Measurements from ENCODE around the gene SMPX. TPM values are rescaled to one million over a fixed set of nuclear protein-coding genes. Genes with fewer than 3 reads are reported as not detected.

The SMPX gene
- total and polyA plus RNA-seq, 2 of the 4 experiments (the other 2 are of a cell fraction): not detected

DNA sequence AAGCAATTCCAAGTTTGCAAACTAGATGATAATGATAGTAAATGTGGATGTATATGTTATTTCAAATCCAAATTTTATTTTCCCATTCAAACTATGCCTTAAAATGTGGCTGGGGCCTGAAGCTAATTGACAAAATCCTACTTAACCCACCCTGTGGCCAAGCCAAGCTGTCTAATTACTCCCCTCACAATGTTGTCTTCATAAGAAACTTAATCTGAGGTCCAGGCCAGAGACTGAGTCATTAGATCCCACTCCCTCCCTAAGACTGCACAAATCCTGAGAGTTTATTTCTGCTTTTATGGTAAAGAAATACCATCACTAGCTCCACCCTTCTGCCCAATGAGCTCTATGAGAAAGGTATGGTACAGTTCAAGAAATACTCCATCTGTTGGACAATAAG, 16.6 kb downstream of the SMPX start:
- Histone ChIP-seq H2AK9ac (replicated peaks; ENCODE audit: low read depth, low read length, poor library complexity) (no peak overlapping the region), H3K27ac (ENCODE audit: insufficient read depth, low read length) (no peak overlapping the region), H3K9me3 (ENCODE audit: control insufficient read depth, insufficient read depth, low read length) (no peaks in the 10 kb centered on the region), H2BK15ac (ENCODE audit: low read depth, low read length) (no peak overlapping the region), H2AFZ (replicated peaks; ENCODE audit: low read length, poor library complexity) (no peak overlapping the region), H3K27me3 (ENCODE audit: control insufficient read depth, insufficient read depth, low read length) (peaks cover 6% of the 10 kb centered on the region), H3K14ac (replicated peaks; ENCODE audit: low read depth, low read length) (no peak overlapping the region), H2BK20ac (ENCODE audit: low read depth, low read length) (no peak overlapping the region), H2BK5ac (ENCODE audit: low read depth, low read length, poor library complexity, severe bottlenecking) (no peak overlapping the region), H3K9ac (ENCODE audit: low read depth, low read length) (no peak overlapping the region), H2AK5ac (ENCODE audit: low read depth, low read length) (no peak overlapping the region), H3K4ac (ENCODE audit: low read depth, low read length) (no peak overlapping the region), H4K8ac (ENCODE audit: low read depth in 2 of 2, low read length in 2 of 2) (no peak overlapping the region), H3K4me2 (ENCODE audit: low read depth, low read length) (no peak overlapping the region), H4K91ac (ENCODE audit: insufficient read depth, low read depth, low read length) (no peak overlapping the region), H3K79me1 (ENCODE audit: low read depth in 1 of 2, low read length in 2 of 2) (no peaks in the 10 kb centered on the region), H3K36me3 (ENCODE audit: control insufficient read depth, insufficient read depth, low read length) (no peaks in the 10 kb centered on the region), H3K4me3 (ENCODE audit: insufficient read depth, low read depth, low read length) (no peak overlapping the region), H3K56ac (ENCODE audit: extremely low read depth, insufficient read depth, low read length) (no peak overlapping the region), H3K9me1 (ENCODE audit: insufficient read depth, low read length) (no peaks in the 10 kb centered on the region), H4K5ac (ENCODE audit: low read depth, low read length) (no peak overlapping the region), H4K20me1 (ENCODE audit: insufficient read depth, low read length) (no peaks in the 10 kb centered on the region), H3K18ac (ENCODE audit: low read depth, low read length) (no peak overlapping the region), H3K4me1 (ENCODE audit: control insufficient read depth, insufficient read depth, low read length) (no peaks in the 10 kb centered on the region), H2BK120ac (ENCODE audit: low read depth, low read length) (no peak overlapping the region), H3K23ac (ENCODE audit: low read depth, low read length) (no peak overlapping the region)
- intact Hi-C loops (cut with micrococcal nuclease): loop anchor here (10.0 kb wide), 2 partner anchors 233 to 257 kb away; no protein-coding TSS in a partner anchor
- dilution Hi-C loops (cut with HindIII; ENCODE audit: low sequenced_read_pairs, unreplicated experiment): no loop called here
- no peak for TF ChIP-seq POLR2A (IDR thresholded peaks at IDR 0.05; ENCODE audit: low read depth, low read length)
- TF ChIP-seq FOS (IDR thresholded peaks at IDR 0.05; ENCODE audit: low read depth, low read length): no peak
- no peak for TF ChIP-seq SMC3 (IDR thresholded peaks at IDR 0.05; ENCODE audit: low read depth, low read length)
- no peak for TF ChIP-seq CEBPB (IDR thresholded peaks at IDR 0.05; ENCODE audit: low read depth, low read length)
- TF ChIP-seq NFE2L2 (IDR thresholded peaks at IDR 0.05; ENCODE audit: low read depth, low read length): no peak
- no peak for TF ChIP-seq BHLHE40 (IDR thresholded peaks at IDR 0.05; ENCODE audit: low read depth, low read length)
- TF ChIP-seq RFX5 (IDR thresholded peaks at IDR 0.05; ENCODE audit: low read depth, low read length): no peak
- TF ChIP-seq MAZ (IDR thresholded peaks at IDR 0.05; ENCODE audit: borderline replicate concordance, low read depth, low read length): no peak
- TF ChIP-seq, protein P1, sequence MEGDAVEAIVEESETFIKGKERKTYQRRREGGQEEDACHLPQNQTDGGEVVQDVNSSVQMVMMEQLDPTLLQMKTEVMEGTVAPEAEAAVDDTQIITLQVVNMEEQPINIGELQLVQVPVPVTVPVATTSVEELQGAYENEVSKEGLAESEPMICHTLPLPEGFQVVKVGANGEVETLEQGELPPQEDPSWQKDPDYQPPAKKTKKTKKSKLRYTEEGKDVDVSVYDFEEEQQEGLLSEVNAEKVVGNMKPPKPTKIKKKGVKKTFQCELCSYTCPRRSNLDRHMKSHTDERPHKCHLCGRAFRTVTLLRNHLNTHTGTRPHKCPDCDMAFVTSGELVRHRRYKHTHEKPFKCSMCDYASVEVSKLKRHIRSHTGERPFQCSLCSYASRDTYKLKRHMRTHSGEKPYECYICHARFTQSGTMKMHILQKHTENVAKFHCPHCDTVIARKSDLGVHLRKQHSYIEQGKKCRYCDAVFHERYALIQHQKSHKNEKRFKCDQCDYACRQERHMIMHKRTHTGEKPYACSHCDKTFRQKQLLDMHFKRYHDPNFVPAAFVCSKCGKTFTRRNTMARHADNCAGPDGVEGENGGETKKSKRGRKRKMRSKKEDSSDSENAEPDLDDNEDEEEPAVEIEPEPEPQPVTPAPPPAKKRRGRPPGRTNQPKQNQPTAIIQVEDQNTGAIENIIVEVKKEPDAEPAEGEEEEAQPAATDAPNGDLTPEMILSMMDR (conservative IDR thresholded peaks at IDR 0.05; ENCODE audit: low read depth, low read length): no peak
- TF ChIP-seq RAD21 (IDR thresholded peaks at IDR 0.05; ENCODE audit: low read length): no peak
- TF ChIP-seq MXI1 (IDR thresholded peaks at IDR 0.05; ENCODE audit: borderline replicate concordance, low read depth, low read length): no peak
- TF ChIP-seq MAFK (IDR thresholded peaks at IDR 0.05; ENCODE audit: low read depth, low read length): no peak
- TF ChIP-seq, protein P2, sequence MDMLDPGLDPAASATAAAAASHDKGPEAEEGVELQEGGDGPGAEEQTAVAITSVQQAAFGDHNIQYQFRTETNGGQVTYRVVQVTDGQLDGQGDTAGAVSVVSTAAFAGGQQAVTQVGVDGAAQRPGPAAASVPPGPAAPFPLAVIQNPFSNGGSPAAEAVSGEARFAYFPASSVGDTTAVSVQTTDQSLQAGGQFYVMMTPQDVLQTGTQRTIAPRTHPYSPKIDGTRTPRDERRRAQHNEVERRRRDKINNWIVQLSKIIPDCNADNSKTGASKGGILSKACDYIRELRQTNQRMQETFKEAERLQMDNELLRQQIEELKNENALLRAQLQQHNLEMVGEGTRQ (IDR thresholded peaks at IDR 0.05; ENCODE audit: low read depth, low read length): no peak
- TF ChIP-seq, protein P3, sequence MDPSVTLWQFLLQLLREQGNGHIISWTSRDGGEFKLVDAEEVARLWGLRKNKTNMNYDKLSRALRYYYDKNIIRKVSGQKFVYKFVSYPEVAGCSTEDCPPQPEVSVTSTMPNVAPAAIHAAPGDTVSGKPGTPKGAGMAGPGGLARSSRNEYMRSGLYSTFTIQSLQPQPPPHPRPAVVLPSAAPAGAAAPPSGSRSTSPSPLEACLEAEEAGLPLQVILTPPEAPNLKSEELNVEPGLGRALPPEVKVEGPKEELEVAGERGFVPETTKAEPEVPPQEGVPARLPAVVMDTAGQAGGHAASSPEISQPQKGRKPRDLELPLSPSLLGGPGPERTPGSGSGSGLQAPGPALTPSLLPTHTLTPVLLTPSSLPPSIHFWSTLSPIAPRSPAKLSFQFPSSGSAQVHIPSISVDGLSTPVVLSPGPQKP (IDR thresholded peaks at IDR 0.05; ENCODE audit: borderline replicate concordance, low read depth, low read length): no peak
- no peak for TF ChIP-seq CHD1 (IDR thresholded peaks at IDR 0.05; ENCODE audit: low read depth, low read length)
- no peak for TF ChIP-seq RCOR1 (IDR thresholded peaks at IDR 0.05; ENCODE audit: insufficient replicate concordance, low read length)
- no TSS peak for BruUV-seq (replicated peaks)
- no peak for ATAC-seq (ENCODE audit: low read depth)
- no peak for DNase-seq
- POLR2A ChIA-PET (ENCODE audit: unreplicated experiment): no interaction called here
- in situ Hi-C loops (cut with MboI; ENCODE audit: low sequenced_read_pairs): loop anchor here (25.0 kb wide), 1 partner anchor 1479 kb away; the partner anchor contains the start of gene RPS6KA3
- CTCF ChIA-PET: no interaction called here
